ENCODE data around the gene LAMB2. TPM values are rescaled to one million over a fixed set of nuclear protein-coding genes. Genes with fewer than 3 reads are reported as not detected.

The LAMB2 gene
- total RNA-seq, 1 experiment from 2014 or later: 209 TPM

DNA sequence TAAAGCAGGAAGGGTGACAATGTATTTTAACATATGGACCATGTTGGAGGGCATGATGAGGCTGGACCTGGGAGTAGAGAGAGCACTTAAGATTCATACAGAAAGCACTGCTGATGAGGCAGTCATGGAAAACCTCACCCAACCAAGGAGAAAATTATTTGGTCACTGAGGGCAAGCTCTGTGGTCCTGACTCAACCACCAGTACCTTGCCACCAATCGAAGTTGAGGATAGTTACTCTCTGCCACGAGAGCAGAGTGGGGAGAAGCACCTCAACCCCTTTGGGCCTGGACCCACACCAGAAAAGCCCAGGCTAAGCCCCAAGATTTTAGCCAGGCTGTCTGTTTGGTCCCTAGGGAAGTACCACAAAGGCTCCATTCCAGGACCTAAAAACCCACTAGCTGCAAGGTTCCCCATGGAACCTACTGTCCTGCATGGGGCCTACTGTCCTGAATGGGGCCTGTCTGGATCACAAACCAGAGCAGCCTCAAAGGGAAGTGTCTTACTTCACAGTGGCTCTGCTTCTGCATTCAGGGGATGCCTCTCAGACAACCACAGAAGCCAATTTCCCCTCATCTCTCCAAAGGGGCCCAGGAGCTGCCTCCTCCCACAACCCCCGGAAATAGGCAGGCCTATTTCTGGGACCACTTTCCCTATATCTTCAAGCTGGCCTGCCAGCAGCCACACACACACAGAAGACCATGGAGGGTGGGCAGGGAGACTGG is 29.1 kb upstream of the LAMB2 start:
- no peak for DNase-seq (ENCODE audit: low read depth)

DNA sequence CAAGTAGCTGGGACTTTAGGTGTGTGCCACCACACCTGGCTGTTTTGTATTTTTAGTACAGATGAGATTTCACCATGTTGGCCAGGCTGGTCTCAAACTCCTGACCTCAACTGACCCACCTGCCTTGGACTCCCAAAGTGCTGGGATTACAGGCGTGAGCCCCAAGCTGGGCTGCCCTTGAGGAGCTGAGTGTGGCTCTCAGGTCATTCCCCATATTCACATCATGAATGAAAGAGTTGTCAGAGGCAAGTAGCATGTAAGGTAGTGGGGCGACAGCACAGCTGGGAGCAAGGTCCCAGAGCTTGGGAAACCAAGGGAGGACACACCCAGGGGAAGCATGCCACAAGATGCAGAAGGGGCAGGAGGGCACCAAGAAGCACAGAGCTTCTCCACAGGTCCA is 28.3 kb upstream of the LAMB2 start:
- DNase-seq (ENCODE audit: low read depth): no peak

DNA sequence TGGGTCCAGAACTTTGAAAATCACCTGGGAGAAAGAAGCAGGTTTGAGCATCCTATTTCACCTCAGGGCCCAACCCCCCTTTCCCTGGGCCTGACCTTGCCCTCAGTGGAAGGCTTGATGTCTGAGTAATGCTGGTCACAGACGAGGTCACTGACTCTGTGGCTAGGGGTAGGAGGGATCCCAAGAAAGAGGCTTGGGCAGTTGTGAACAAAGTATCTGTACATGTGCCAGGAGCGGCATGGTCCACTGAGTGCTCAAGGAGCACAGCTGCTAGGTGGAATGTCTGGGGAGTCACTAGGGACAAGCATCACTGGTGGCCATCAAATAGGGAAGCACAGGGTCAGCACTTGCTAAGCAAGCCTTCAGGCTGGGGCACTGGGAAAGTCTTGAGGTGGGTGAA is 25.9 kb upstream of the LAMB2 start:
- DNase-seq (ENCODE audit: low read depth): no peak

DNA sequence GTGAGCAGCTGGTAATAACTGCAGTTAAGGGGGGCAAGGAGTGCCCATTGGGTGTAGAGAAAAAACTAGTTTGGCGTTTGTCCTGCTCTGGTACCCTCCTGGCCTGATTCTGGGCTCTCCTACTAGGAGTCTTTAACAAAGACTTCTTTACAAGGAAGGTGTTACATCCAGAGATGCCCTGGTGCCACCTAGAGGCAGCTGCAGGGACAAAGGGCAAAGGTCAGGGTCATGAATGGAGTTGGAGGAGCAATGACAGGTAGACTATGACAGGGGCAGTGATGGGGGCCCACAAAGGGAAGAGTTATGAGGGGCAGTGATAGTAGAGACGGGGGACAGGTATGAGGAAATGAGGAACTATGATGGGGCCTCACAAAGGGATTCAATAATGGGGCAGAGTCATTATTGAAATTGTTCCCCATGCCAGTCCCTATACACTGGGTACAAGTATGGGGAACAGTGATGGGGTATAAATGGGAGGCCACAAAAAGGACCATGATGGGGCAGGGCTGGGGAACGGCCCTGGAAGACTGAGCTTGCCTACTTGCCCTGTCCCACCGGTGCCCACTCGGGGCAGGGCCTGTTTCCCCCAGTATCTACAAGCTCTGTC is 25.4 kb upstream of the LAMB2 start:
- DNase-seq (ENCODE audit: low read depth): peak; percentile 41

DNA sequence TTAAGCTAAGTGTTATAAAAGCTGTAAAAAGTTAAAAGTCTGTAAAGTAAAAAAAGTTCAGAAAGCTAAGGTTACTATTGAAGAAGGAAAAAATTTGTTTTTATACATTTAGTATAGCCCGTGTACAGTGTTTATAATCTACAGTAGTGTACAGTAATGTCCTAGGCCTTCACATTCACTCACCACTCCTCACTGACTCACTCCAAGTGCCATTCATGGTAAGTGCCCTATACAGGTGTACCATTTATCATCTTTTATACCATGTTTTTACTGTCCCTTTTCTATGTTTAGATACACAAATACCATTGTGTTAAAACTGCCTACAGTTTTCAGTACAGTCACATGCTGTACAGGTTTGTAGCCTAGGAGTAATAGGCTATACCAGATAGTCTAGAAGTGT is 24.4 kb upstream of the LAMB2 start:
- no peak for DNase-seq (ENCODE audit: low read depth)

DNA sequence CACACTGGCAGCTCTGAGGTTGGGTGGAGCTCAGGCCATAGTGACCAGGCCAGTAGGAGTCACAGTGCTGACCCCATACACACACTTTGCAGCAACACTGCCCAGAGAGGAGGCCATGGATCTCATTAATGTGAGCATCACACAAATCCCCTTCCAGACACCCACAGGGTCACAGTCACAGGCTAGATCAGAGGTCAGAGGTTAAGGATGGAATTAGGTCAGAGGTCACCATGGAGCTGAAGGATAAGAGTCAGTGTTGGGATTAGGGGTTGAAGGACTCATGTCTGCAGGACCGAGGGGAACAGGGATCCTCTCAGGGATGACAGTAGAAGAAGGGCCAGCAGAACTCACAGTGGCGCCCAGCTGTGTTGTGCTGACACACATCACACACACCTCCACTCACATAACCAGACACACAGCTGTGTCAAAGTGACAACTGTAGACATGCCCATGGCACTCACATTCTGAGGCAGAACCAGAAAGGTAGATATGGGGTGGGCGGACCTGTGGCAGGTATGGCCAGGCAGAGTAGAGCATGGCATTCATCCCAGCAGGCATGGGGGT is 20.6 kb upstream of the LAMB2 start:
- no peak for DNase-seq (ENCODE audit: low read depth)

DNA sequence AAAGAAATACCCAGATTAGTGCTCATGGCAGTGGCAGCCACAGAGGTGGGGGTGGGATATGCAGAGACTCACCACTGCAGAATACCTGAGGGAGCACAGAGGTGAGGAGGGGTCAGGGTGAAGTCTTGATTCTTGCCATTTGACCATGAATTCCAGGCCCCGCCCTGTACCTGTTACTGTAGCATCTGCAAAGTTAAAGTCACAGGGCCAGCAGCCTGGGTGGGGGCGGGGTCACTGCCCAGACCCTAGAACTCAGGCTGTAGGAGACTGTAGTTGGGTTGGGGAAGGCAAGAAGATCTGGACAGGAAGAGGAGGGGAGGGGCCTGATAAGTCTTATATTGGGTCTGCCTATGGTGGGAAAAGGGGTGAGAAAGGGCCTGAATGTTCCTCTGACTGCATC is 18.8 kb upstream of the LAMB2 start:
- DNase-seq (ENCODE audit: low read depth): no peak

DNA sequence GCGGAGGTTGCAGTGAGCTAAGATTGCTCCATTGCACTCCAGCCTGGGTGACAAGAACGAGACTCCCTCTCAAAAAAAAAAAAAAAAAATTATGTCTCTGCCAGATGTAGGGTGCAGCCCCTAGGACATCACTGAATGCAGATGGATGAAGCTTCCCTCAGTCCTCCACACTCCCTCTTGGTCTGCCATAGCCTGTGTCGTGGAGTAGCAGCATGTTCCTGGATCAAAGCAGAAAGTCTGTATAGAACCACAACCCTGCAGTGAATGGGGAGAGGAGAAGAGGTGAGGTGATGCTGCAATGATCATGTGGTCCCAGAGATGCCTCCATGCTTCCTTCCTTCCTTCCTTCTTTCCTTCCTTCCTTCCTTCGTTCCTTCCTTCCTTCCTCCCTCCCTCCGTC is 15.3 kb upstream of the LAMB2 start:
- DNase-seq (ENCODE audit: low read depth): no peak

DNA sequence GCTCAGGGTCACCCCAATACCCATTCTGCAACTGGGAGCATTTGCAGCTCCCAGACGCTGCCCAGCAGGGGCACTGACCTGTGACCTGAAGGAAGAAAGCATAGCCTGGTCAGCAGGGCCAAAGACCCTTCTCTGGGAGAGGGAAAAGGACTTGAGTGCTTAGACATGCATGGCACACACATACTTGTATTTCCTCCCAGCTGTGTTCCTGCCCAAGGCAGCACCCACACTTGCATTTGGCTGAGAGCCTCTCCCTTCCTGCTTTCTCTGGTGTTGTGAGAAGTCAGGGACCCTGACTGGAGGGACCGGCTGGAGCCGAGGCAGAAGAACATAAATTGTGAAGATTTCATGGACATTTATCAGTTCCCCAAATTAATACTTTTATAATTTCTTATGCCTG is 7.2 kb upstream of the LAMB2 start:
- DNase-seq (ENCODE audit: low read depth): no peak

DNA sequence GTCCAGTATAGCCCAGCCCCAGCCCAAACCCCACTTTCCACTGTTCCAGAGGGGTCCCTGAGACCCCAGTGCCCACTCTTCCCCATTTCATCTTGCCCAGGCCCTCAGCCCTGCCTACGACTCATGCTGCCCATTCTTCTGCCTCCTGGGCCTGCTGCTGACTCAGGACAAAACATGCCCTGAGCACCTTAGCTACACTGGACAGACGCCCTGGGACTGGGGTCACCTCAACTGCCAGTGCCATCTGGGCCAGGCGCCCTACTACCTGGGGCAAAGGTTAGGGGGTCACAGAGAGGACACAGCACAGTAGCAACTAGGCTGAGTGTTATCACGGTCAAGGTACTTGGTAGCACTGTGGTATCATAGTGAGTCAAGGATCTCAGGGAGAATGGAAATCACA is 2.6 kb upstream of the LAMB2 start:
- no peak for DNase-seq (ENCODE audit: low read depth)

DNA sequence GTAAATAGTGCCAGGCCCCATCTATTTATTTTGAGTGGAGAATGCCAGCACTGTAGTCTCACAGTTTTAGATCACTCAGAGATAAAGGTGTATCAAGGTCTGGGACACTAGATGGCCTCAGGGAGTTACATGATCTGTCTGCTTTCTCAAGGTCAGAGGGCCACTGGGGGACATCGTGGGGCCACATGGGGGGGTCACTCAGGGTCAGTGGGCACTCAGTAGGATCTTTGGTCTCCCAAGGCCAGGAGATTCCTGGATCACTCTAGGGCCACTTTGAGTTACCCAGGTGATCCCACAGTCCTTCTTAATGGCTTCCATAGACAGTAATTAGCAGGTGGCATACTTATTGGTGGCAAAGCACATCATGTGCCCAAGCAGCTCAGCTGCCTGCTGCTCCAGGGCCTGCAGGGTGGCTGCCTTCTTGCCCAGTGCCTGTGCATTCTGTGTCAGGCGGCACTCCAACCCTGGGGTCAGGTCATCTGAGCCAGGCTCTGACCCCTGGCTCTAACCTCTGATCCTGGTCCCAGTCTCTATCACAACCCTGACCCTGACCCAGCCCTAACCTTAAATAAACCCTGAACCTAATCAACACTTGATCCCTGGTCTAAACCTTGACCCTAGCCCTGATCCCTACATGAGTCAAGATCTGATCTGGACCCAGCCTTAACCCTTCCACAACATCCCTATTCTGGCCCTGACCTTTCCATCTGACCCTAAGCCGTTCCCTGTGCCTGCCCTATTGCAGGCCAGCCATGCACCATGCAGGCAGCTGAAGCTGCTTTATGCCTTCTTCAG is 1.8 kb upstream of the LAMB2 start:
- no peak for DNase-seq (ENCODE audit: low read depth)

DNA sequence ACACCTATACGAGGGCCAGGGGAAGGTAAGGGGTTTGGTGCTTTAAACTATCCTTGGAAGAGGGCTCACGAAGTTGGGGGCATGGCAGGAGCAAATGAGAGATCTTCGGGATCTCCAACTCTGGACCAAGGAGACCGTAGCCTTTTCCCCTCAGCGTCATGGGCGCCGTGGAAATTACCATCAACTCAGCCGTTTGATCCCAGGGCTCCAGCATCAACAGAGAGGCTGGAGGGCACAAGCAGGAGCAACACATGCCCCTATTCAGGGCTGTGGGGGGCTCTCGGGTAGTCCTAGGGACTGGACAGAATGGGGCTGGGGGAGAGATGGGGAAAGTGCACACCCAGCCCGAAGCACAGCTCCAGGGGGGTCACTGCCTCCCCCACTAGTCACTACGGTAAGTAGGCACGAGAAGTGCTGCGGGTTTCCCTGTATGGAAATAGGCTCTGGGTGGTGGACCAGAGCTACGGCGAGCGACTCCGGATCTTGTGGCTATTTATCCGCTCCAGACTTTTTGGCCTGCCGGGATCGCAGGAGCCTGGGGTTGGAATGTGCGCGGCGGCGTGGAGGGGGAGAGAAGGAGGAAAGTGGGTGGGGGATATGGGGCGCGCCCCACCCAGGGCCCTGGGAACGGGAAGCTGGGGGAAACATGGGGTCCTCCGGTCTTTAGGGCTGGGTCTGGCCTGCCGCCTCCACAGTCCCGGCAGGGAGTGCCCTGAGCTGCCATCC is 539 bp upstream of the LAMB2 start:
- DNase-seq (ENCODE audit: low read depth): peak; percentile 90

DNA sequence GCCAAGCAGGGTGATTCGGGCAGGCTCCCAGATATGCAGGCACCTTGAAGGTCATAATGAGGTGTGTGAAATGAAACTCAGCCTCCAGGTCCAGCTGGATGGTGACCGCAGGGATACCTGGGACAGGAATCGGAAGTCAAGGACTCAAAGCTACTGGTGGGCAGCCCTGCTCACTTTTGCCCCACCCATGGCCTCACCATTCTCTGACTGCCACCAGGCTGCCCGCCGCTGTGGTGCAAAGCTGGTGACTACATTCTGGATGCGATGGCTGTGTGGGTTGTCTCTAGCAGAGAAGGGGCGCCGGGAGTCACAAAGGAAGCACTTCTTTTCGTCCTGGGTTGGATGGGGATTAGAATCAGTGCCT is 795 bp downstream of the LAMB2 start:
- no peak for DNase-seq (ENCODE audit: low read depth)

DNA sequence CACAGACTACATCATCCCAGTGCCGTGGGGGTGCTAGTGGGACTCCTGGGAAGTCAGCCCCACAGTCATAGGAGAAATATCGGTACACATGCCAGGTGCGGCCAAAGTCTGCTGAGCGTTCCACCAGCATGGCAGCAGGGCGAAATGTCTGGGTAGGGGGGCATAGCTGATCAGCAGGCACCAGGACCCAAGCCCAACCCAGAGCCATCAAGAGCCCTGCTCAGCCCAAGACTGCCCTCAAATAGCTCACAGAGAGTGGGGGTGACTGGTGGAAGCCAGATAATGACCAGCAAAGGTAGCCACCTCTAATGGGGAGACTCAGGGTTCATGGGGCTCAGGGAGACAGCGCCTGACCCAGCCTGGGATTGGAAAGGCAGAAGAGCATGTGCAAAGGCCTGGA is 1.3 kb downstream of the LAMB2 start:
- DNase-seq (ENCODE audit: low read depth): no peak

DNA sequence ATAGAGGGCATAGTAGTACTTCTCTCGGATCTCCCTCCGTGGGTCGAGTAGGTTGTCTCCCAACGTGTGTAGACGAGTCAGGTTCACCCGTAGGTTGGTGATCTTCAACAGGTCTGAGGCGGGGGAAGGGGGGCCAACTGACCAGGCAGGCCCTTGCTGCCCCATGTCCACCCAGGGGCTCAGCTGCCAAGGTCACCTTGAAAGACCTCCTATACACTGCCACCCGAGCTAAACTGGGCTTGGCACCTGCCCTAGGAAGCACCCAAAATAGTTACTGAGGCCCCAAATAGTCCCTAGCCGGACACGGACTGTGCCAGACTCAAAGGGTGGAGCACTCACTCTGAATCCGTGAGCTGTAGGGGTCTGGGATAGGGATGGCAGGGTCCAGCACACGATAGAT is 1.8 kb downstream of the LAMB2 start:
- no peak for DNase-seq (ENCODE audit: low read depth)

DNA sequence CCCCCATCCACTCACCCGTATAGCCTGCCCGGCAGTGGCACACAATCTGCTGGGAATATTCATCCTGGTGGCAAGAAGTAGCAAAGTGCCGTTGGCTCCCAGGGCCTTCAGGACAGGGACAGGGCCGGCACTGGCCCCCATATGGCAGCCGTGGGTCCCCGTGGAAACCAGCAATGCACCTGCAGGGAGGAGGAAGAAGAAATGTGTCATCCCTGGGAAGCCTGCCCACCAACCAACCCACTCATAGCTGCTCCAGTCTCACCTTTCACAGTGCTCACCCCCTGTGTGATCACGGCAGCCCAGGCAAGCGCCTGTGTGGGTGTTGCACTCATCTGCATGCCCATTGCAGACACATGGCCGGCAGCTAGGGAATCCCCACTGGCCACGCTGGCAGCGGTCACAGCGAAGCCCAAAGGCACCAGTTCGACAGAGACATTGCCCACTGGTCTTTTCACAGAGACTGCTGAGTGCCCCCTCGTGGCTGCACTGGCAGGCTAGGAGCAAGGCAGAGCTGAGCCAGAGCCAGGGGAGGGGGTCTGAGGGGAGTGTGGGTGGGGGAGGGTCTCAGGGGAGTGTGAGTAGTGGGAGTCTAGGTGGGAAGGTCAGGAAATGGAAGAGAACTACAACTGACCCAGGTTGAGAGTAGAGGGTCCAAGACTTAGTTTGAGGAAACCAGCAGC is 7.7 kb downstream of the LAMB2 start:
- no peak for DNase-seq (ENCODE audit: low read depth)

DNA sequence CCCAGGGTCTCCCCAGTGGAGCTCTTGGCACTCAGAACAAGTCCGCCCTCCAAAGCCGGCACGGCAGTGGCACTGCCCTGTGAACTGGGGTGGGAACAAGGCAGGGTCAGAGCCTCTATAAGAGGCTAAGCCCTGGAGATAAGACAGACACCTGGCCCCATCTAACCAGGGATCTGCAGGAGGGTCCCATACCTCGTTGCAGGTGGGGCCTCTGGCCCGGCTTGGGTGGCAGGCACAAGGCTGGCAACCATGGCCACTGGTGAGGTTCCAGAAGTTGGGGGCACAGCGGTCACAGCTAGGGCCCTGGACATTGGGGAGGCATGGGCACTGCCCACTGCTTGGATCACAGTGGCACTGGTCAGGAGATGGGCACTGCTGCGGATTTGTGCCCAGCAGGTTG is 8.6 kb downstream of the LAMB2 start:
- no peak for DNase-seq (ENCODE audit: low read depth)

DNA sequence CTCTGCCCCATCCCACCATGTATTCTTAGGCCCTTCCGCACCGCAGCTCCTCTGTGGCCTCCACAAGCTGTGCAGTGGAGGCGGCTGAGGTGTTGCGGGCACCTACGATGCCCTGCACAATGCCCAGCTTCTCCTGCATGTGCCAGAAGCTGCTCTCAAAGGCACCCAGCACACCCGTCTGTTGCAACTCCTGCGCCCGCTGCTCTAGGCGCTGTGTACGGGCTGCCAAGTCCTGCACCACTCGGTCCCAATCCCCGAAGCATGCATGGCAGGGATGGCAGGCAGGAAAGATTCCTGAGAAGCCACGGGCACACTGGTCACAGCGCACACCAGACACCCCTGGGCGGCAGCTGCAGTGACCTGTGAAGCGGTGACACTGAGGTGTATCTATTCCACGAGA is 9.2 kb downstream of the LAMB2 start:
- no peak for DNase-seq (ENCODE audit: low read depth)

DNA sequence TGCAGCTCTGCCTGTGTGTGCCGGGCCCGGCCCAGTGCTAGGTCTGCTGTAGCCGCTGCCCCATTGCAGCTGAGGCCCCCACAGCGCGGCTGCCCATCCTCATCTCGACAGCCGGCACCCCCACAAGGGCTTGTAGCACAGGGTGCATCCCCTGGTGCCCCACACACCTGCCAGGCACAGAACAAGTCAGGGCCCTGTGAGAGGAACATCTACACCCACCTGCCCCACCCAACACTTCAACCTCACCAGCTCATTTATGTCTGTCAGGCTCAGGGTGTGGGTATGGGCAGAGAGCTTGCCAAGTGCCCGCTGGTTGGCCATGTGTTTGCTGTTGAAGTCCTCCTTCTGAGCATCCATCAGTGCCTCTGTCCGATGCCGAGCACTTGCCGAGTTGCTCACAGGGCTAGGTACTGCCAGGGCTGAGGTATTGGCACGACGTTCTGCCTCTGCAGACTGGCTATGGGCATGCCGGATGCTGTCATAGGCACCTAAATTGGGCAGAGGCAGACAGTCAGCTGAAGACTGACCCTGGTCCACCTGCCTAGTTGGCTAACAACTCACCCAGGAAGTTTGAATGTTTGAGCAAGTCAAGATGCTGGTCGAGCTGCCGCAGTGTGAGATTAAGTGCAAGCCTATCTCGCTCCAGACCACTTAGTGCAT is 9.8 kb downstream of the LAMB2 start:
- DNase-seq (ENCODE audit: low read depth): no peak

DNA sequence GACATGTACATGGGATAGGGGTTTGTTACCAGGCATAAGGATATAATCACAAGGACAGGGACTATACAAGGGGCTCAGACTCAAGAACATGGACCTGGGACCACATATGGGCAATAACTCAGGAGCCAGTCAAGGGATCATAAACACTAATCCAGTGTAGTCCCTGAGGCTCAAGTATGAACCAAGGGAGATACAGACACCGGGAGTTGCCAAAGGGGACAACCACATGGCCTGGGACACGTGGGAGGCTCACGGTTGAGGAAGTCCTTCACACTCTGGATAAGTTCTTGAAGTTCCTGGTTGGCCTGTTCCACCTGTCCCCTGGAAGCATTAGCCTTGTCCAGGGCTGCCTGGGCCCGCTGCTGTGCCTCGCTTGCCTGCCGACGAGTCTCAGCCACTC is 10.4 kb downstream of the LAMB2 start:
- no peak for DNase-seq (ENCODE audit: low read depth)

DNA sequence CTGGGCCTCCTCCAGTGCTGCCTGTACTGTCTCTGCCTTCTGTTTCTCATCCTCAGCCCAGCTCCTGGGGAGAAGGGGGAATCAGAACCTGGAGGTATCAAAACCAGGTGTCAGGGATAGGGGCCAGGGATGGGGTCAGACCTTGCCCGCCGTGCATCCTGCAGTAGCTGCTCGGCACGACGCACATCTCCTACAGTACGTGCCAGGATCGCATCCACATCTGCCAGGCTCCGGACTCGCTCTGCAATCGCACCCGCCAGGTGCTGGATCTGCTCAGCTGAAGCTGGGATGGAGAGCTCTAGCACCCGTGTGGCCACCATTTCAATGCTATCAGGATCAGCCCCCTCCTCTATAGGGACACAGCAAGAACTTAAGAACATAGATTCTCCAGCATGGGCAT is 10.8 kb downstream of the LAMB2 start:
- DNase-seq (ENCODE audit: low read depth): no peak
